Testis (tissue), 2 donors: Measurements from ENCODE around the gene FBXO27.

Source experiments
- POLR2A ChIP-seq: fragments of 450-650 bp; IDR thresholded peaks from one replicate; pipeline ENCODE4 v1.6.1; 2017; ENCODE audit warnings: antibody characterized with exemption, mild to moderate bottlenecking, moderate library complexity
- TF ChIP-seq, protein P1 (sequence below), 3 experiments: fragments of 450-650 bp in 2 of 3; fragments of 200-600 bp in 1 of 3; sonication (generic) in 1 of 3; IDR thresholded peaks; one replicate each; pipeline ENCODE4 v1.5.1; 2016 to 2019; ENCODE audit warnings: antibody characterized with exemption in 3 of 3, mild to moderate bottlenecking in 2 of 3, moderate library complexity in 1 of 3

DNA sequence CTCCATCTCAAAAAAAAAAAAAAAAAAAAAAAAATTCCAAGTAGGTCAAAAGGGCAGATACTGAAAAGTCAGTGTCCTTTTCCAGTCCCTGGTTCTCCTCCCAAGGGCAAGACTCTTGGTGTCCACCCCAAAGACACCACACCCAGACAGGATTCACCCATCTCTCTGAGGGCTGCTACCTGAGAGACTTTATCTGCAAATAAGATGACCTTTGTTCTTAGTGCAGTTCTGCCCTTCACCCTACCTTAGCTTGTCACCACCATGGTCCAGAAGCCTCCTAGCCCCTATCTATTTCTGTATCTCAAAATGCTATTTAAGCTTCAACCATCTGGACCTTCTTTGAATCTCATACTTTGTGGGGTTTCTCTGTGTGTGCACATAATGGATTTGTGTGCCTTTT lies 4.2 kb upstream of the FBXO27 start:
- TF ChIP-seq, protein P1, sequence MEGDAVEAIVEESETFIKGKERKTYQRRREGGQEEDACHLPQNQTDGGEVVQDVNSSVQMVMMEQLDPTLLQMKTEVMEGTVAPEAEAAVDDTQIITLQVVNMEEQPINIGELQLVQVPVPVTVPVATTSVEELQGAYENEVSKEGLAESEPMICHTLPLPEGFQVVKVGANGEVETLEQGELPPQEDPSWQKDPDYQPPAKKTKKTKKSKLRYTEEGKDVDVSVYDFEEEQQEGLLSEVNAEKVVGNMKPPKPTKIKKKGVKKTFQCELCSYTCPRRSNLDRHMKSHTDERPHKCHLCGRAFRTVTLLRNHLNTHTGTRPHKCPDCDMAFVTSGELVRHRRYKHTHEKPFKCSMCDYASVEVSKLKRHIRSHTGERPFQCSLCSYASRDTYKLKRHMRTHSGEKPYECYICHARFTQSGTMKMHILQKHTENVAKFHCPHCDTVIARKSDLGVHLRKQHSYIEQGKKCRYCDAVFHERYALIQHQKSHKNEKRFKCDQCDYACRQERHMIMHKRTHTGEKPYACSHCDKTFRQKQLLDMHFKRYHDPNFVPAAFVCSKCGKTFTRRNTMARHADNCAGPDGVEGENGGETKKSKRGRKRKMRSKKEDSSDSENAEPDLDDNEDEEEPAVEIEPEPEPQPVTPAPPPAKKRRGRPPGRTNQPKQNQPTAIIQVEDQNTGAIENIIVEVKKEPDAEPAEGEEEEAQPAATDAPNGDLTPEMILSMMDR (IDR thresholded peaks at IDR 0.05) = no peak
- TF ChIP-seq POLR2A = no peak
